Measurements from ENCODE around the gene SPATA22.
"Not testable (repeated sequence)": the region's sequence is repeated elsewhere in the genome, so short reads cannot be mapped to it uniquely, and the experiment has no call there.

Gene SPATA22

GRCh38 chr17:3469529-3469928, 2.1 kb downstream of the SPATA22 start:
- DNase-seq: no peak

- not testable (repeated sequence) for DNase-seq
These were observed 5.3 kb downstream of the SPATA22 start for GRCh38 chr17:3466355-3466754.

- no peak for DNase-seq
These were observed 23.5 kb downstream of the SPATA22 start for GRCh38 chr17:3448059-3448665.

- no peak for DNase-seq
These were observed 24.0 kb downstream of the SPATA22 start for GRCh38 chr17:3447625-3448024.

GRCh38 chr17:3440451-3440850, 31.2 kb downstream of the SPATA22 start:
- no peak for DNase-seq

GRCh38 chr17:3438368-3438767, 33.3 kb downstream of the SPATA22 start:
- DNase-seq: no peak

- no peak for DNase-seq
These were observed 37.9 kb downstream of the SPATA22 start, which contains the start of gene OR1E2 for GRCh38 chr17:3433741-3434140. Gene OR1E2, minus strand, starts transcription at chr17:3433841. Its CDS starts 0 bp downstream, at chr17:3433841.

GRCh38 chr17:3433215-3433614, 38.4 kb downstream of the SPATA22 start:
- not testable (repeated sequence) for DNase-seq

- no peak for DNase-seq
These were observed 53.4 kb downstream of the SPATA22 start for GRCh38 chr17:3418222-3418621.

- no peak for DNase-seq
These were observed 56.0 kb downstream of the SPATA22 start for GRCh38 chr17:3415610-3416009.

GRCh38 chr17:3412216-3412615, 59.4 kb downstream of the SPATA22 start:
- not testable (repeated sequence) for DNase-seq

GRCh38 chr17:3411070-3411469, 60.5 kb downstream of the SPATA22 start, which contains the start of gene OR3A3:
Gene OR3A3, plus strand, starts transcription at chr17:3411370.
- DNase-seq: no peak

- not testable (repeated sequence) for DNase-seq
These were observed 67.8 kb downstream of the SPATA22 start for GRCh38 chr17:3403856-3404255.

GRCh38 chr17:3401786-3402185, 69.8 kb downstream of the SPATA22 start:
- no peak for DNase-seq

- DNase-seq: no peak
These were observed 71.6 kb downstream of the SPATA22 start for GRCh38 chr17:3400055-3400454.

- no peak for DNase-seq
These were observed 73.3 kb downstream of the SPATA22 start, which contains the start of gene OR1E1 for GRCh38 chr17:3398310-3398709. Gene OR1E1, minus strand, starts transcription at chr17:3398410. Its CDS starts 0 bp downstream, at chr17:3398410.

GRCh38 chr17:3397801-3398200, 73.8 kb downstream of the SPATA22 start:
- not testable (repeated sequence) for DNase-seq

All from NCI-H510A treated with DMSO at 0.1 percent for 48 hours (cell line).